Stimulated activated CD4-positive, alpha-beta T cell treated with anti-CD3 and anti-CD28 coated beads, Interleukin-2, amount 100 ng/mL, for 24 hours (primary cell): ENCODE results near the gene A1BG.
"Not testable (repeated sequence)": the region's sequence is repeated elsewhere in the genome, so short reads cannot be mapped to it uniquely, and the experiment has no call there.

Source experiments
- DNase-seq, 2 donors: peaks; one replicate each; pipeline ENCODE4 v3.0.0-alpha.2; 2020

A1BG gene

GRCh38 chr19:58356766-58357480, 3.6 kb upstream of the A1BG start:
- DNase-seq, result no peak

DNA sequence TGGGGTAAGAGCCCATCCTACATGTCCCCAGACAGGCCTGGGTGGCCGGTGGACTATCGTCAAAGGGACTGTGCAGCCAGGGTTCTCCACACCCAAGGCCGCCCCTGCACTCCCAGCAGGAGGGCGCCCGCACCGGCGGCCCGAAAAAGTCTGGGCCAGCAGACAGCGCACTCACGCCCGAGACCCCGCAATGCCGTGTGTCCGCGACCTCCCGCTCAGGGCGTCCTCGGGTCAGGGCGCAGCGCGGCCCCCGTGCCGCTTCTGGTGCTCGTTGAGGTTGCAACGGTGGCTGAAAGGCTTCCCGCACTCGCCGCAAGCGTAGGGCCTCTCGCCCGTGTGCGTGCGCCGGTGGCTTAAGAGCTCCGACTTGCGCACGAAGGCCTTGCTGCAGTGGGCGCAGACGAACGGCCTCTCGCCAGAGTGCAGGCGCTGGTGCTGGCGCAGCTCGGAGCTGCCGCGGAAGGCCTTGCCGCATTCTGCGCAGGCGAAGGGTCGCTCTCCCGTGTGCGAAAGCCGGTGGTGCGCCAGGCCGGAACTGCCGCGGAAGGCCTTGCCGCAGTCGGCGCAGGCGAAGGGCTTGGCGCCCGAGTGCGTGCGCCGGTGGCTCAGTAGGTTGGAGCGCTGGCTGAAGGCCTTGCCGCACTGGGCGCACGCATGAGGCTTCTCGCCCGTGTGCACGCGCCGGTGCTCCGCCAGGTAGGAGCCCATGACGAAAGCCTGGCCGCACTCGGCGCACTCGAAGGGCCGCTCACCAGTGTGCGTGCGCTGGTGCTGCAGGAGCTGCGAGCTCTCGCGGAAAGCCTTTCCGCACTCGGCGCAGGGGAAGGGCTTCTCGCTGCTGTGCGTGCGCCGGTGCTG, 2.8 kb upstream of the A1BG start:
- DNase-seq, result peak; percentile 30 to 47

DNA sequence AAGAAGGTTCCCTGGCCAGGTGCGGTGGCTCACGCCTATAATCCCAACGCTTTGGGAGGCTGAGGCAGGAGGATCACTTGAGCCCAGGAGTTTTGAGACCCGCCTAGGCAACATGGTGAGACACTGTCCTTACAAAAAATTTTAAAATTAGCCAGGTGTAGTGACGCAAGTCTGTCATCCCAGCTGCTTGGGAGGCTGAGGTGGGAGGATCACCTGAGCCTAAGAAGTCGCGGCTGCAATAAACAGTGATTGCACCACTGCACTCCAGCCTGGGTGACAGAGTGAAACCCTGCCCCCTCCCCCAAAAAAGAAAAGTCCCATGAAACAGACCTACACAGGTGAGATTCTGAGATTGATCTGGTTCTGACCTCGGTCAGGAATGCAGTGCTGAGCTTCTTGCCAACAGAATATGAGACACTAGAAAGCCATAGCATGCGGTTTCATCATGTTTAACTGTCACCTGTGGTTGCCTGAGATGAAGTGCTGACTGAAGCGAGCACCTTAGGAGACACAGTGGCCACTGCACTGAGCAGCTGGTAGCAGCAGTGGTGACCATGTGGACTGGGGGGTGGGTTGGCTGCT, 2.0 kb upstream of the A1BG start:
- no peak for DNase-seq

- DNase-seq, result no peak
Observed at GRCh38 chr19:58354478-58355030, 1.3 kb upstream of the A1BG start.

- DNase-seq, result no peak
Observed at GRCh38 chr19:58353717-58354477, 605 bp upstream of the A1BG start.

DNA sequence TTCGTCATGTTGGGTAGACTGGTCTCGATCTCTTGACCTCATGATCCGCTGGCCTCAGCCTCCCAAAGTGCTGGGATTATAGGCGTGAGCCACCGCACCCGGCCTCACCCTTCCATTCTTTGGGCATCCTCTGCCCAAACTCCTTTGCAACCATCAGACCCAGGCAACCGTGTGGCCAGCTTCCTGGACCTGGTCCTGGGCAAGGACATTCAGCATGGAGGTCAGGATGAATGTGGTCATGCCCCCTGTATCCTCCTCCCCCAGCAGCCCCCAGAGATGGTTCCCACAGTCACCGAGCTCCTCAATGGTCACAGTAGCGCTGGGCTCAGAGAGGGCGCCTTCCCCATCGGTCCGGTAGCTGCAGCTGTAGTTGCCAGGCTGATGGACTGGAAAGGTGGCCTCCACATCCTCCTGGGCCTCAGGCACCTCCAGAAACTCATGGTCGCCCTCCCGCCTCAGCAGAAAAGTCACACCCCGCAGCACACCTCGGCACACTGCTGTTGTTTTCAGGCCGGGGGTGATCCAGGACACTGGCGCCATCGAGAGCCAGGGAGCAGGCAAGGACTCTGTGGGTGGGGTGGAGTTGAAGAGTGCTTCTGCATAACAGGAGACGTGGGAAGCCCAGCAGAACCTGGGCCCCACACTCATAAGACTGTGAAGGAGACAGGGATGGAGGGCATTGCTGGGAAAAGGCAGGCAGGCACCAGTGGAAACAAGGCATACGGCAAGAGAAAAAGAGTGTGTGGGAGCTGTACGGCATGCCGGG, 1.1 kb downstream of the A1BG start:
- no peak for DNase-seq

DNA sequence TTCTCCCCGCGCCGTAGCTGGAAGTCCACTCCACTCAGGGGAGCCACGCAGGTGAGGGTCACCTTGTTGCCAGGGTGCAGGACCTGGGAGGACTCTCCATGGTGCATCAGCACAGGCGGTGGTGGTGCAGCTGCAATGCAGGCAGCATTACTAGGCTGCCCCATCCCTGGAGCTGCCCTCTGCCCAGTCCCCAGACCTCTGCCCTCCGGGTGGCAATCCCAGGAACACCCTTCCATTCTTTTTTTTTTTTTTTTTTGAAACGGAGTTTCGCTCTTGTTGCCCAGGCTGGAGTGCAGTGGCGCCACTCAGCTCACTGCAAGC, 1.8 kb downstream of the A1BG start:
- DNase-seq, result no peak

- no peak for DNase-seq
Observed at GRCh38 chr19:58350871-58351557, 2.3 kb downstream of the A1BG start.

- DNase-seq, result no peak
Observed at GRCh38 chr19:58350001-58350861, 3.1 kb downstream of the A1BG start.

GRCh38 chr19:58349590-58349989, 3.7 kb downstream of the A1BG start:
- no peak for DNase-seq

DNA sequence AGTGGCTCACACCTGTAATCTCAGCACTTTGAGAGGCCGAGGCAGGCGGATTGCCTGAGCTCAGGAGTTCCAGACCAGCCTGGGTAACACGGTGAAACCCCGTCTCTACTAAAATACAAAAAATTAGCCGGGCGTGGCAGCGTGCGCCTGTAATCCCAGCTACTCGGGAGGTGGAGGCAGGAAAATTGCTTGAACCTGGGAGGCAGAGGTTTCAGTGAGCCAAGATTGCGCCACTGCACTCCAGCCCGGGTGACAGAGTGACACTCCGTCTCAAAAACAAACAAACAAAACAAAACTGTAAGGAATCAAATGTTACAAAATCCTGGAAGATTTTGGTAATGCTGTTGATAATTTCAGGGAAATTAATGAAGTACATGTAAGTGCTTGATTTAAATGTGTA, 5.2 kb downstream of the A1BG start:
- not testable (repeated sequence) for DNase-seq

GRCh38 chr19:58346961-58347929, 6.0 kb downstream of the A1BG start:
- DNase-seq, result peak; percentile 63 to 73

DNA sequence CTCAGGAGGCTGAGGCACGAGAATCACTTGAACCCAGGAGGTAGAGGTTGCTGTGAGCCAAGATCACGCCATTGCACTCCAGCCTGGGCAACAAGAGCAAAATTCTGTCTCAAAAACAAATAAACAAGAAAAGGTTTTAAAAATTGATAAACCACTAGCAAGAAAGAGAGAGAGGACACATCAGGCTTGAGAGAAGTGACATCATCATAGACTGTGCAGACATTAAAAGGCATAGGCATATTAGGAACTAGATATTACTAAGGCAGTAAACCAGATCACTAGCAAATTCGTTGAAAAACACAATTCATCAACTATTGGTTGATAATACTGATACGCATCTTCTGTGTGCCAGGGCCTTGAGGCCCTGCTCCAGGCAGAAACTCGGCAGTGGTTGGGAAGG, 7.7 kb downstream of the A1BG start:
- no peak for DNase-seq

DNA sequence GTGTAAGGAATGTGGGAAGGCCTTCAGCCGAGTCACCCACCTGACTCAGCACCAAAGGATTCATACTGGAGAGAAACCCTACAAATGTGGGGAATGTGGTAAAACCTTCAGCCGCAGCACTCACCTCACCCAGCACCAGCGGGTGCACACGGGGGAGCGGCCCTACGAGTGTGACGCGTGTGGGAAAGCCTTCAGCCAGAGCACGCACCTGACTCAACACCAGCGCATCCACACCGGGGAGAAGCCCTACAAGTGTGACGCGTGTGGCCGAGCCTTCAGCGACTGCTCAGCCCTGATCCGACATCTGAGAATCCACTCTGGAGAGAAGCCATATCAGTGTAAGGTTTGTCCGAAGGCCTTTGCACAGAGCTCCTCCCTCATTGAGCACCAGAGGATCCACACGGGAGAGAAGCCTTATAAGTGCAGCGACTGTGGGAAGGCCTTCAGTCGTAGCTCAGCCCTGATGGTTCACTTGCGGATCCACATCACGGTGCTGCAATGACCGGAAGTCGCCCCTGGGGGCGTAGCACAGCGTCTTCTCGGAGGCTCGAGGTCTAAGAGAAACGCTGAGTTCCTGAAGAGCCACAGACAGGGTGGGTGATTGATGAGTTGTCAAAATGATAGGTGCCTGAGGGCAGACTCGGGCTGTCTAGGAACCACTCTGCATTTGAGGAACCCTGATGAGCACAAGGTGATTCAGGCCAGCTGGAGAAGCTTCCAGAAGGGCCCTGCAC, 14.3 kb downstream of the A1BG start:
- DNase-seq, result no peak

- DNase-seq, result no peak
Observed at GRCh38 chr19:58338336-58338735, 15.0 kb downstream of the A1BG start.

DNA sequence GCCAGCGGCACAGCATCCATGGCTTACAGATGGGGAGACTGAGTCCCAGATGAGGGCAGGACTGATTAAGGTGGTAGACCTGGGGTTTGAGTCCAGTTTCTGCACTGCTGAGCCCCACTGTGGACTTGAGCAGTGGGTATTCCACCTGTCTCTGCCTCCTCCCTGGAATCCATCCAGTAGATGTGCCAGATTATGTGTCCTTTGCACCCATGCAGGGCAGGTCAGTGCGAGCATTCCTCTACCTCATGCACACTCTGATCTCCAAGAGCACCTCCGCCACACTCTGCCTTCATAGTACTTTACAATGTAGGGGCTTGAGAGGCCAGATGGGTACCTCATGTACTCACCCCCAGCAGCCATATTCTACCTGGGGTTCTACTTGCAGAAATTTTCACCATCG, 16.5 kb downstream of the A1BG start:
- no peak for DNase-seq

- DNase-seq, result no peak
Observed at GRCh38 chr19:58336216-58336615, 17.1 kb downstream of the A1BG start.

DNA sequence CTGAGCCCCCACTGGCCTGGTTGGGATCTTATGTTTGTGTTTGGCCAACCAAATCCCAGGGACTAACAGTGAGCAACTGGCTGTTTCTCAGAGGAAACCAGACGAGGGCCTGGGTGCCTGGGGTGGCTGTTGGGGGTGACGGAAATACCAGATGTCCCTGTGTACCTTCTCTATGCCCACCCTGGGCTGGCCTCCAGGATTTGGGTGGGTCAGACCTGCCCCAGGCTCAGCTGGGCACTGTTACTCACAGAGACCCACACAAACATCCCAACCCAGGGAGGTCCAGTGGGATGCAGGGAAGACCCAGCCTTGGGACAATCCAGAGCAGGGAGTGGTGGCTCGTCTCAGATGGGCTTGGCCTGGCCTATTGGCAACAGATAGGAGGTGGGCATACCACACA, 17.7 kb downstream of the A1BG start:
- no peak for DNase-seq
